WERI-Rb-1 (cell line): ENCODE data around the gene SEMA4D.

Experiments
- DNase-seq: peaks from one replicate; pipeline ENCODE4 v3.0.0-alpha.2; 2020
- H3K27ac ChIP-seq: fragments of 250-450 bp; sonication (Bioruptor Pico); 2 replicates; pipeline ENCODE4 v1.5.1; 2020; ENCODE audit warnings: mild to moderate bottlenecking, moderate library complexity
- H3K27me3 ChIP-seq: fragments of 250-450 bp; sonication (Bioruptor Pico); 2 replicates; pipeline ENCODE4 v1.5.1; 2021; ENCODE audit warnings: mild to moderate bottlenecking, low read depth, moderate library complexity; ENCODE audit not compliant: insufficient read depth, severe bottlenecking
- H3K36me3 ChIP-seq: fragments of 250-450 bp; sonication (Bioruptor Pico); 2 replicates; pipeline ENCODE4 v1.5.1; 2020; ENCODE audit warnings: mild to moderate bottlenecking, moderate library complexity
- H3K4me3 ChIP-seq: 2 replicates; pipeline ENCODE4 v1.5.1; 2011; ENCODE audit warnings: low read depth, mild to moderate bottlenecking, control low read depth, low read length
- H3K9me3 ChIP-seq: fragments of 250-450 bp; sonication (Bioruptor Pico); 2 replicates; pipeline ENCODE4 v1.5.1; 2021; ENCODE audit warnings: mild to moderate bottlenecking, moderate library complexity; ENCODE audit not compliant: severe bottlenecking
- CTCF ChIP-seq: IDR thresholded peaks from 2 replicates; pipeline ENCODE4 v1.5.1; 2011; ENCODE audit warnings: low read depth, mild to moderate bottlenecking, control low read depth, inconsistent platforms, low read length

The SEMA4D gene

GRCh38 chr9:89471390-89471789, 26.5 kb downstream of the SEMA4D start:
- no peaks in the 10 kb centered on the region for H3K9me3 ChIP-seq
- no peaks in the 10 kb centered on the region for H3K36me3 ChIP-seq
- DNase-seq = no peak
- no peaks in the 10 kb centered on the region for H3K27me3 ChIP-seq
- H3K4me3 ChIP-seq = no peak overlapping the region
- H3K27ac ChIP-seq = no peak overlapping the region
- no peak for TF ChIP-seq CTCF

- TF ChIP-seq CTCF = no peak
- Histone ChIP-seq H3K36me3 (no peaks in the 10 kb centered on the region), H3K27me3 (no peaks in the 10 kb centered on the region), H3K4me3 (no peak overlapping the region), H3K9me3 (no peaks in the 10 kb centered on the region), H3K27ac (no peak overlapping the region)
- DNase-seq = no peak
These were observed 27.6 kb downstream of the SEMA4D start for GRCh38 chr9:89470224-89470839.

- no peak for TF ChIP-seq CTCF
- no peak for DNase-seq
- H3K9me3 ChIP-seq = no peaks in the 10 kb centered on the region
These were observed 28.9 kb downstream of the SEMA4D start for GRCh38 chr9:89469003-89469402.

GRCh38 chr9:89468281-89468960, 29.5 kb downstream of the SEMA4D start:
- Histone ChIP-seq H3K27ac (no peak overlapping the region), H3K9me3 (no peaks in the 10 kb centered on the region), H3K36me3 (no peaks in the 10 kb centered on the region), H3K4me3 (no peak overlapping the region), H3K27me3 (no peaks in the 10 kb centered on the region)
- DNase-seq = no peak
- TF ChIP-seq CTCF = no peak

More at GRCh38 chr9:89469003-89469402, 28.9 kb downstream of the SEMA4D start:
- no peaks in the 10 kb centered on the region for H3K36me3 ChIP-seq
- H3K4me3 ChIP-seq = no peak overlapping the region
- H3K27ac ChIP-seq = no peak overlapping the region
- H3K27me3 ChIP-seq = no peaks in the 10 kb centered on the region

GRCh38 chr9:89467278-89467625, 30.7 kb downstream of the SEMA4D start:
- DNase-seq = no peak
- Histone ChIP-seq H3K9me3 (no peaks in the 10 kb centered on the region), H3K27ac (no peak overlapping the region), H3K4me3 (no peak overlapping the region), H3K27me3 (no peaks in the 10 kb centered on the region), H3K36me3 (no peaks in the 10 kb centered on the region)
- TF ChIP-seq CTCF = no peak
